CD4-positive, alpha-beta memory T cell (primary cell): ENCODE data around the gene ASPN. TPM values are rescaled to one million over a fixed set of nuclear protein-coding genes. Genes with fewer than 3 reads are reported as not detected.

ENCODE experiments used
- CTCF ChIA-PET: fragments of 350-600 bp; sonication (Branson Sonifier 250); formaldehyde crosslinking; loops from one replicate; lab custom pipeline; 2021; ENCODE audit warnings: inconsistent platforms; ENCODE audit not compliant: partially characterized antibody; lab: Charles Lee
- POLR2A ChIA-PET: fragments of 350-600 bp; sonication (Branson Sonifier 250); formaldehyde crosslinking; loops from one replicate; lab custom pipeline; 2021; ENCODE audit not compliant: partially characterized antibody; lab: Charles Lee
- DNase-seq, 5 donors: peaks; one replicate each; pipeline versions ENCODE4 v3.0.0 to v3.0.0-alpha.2; 2020 to 2022; ENCODE audit warnings: mixed read lengths in 1 of 5
- H3K27ac ChIP-seq: one replicate; pipeline ENCODE4 v1.7.0; 2013; ENCODE audit warnings: low read depth, low read length
- H3K27me3 ChIP-seq: 2 replicates; pipeline ENCODE4 v1.7.0; 2013; ENCODE audit warnings: mild to moderate bottlenecking, low read length, moderate library complexity; ENCODE audit not compliant: insufficient read depth
- H3K36me3 ChIP-seq: 2 replicates; pipeline ENCODE4 v1.7.0; 2013; ENCODE audit warnings: mild to moderate bottlenecking, low read length, moderate library complexity; ENCODE audit not compliant: insufficient read depth
- H3K4me1 ChIP-seq: 2 replicates; pipeline ENCODE4 v1.7.0; 2013; ENCODE audit warnings: mild to moderate bottlenecking, low read length, moderate library complexity; ENCODE audit not compliant: insufficient read depth
- H3K4me3 ChIP-seq, 2 donors: one replicate each; pipeline ENCODE4 v1.7.0; 2013; ENCODE audit warnings: low read length in 2 of 2, mild to moderate bottlenecking in 1 of 2
- H3K9me3 ChIP-seq, 2 donors: one replicate each; pipeline ENCODE4 v1.7.0; 2013; ENCODE audit warnings: low read length in 2 of 2, control low read depth in 1 of 2; ENCODE audit not compliant: control insufficient read depth in 1 of 2
- H3K27ac Mint-ChIP-seq, 7 donors: one replicate each; pipeline ENCODE4 v1.8.0; 2020 to 2021; ENCODE audit warnings: mixed read lengths in 7 of 7, mild to moderate bottlenecking in 6 of 7, inconsistent platforms in 3 of 7, moderate library complexity in 3 of 7
- H3K27me3 Mint-ChIP-seq, 2 donors: one replicate each; pipeline ENCODE4 v1.8.0; 2020 to 2021; ENCODE audit warnings: mixed read lengths in 2 of 2
- H3K36me3 Mint-ChIP-seq, 2 donors: one replicate each; pipeline ENCODE4 v1.8.0; 2020 to 2021; ENCODE audit warnings: mixed read lengths in 2 of 2, inconsistent platforms in 1 of 2, mild to moderate bottlenecking in 1 of 2
- H3K4me1 Mint-ChIP-seq, 4 donors: one replicate each; pipeline ENCODE4 v1.8.0; 2020 to 2021; ENCODE audit warnings: mixed read lengths in 4 of 4, mild to moderate bottlenecking in 1 of 4
- H3K4me3 Mint-ChIP-seq, 8 donors: one replicate each; pipeline ENCODE4 v1.8.0; 2020 to 2021; ENCODE audit warnings: mixed read lengths in 8 of 8, mild to moderate bottlenecking in 7 of 8, moderate library complexity in 6 of 8, inconsistent platforms in 3 of 8
- H3K9me3 Mint-ChIP-seq, 8 donors: one replicate each; pipeline ENCODE4 v1.8.0; 2020 to 2021; ENCODE audit warnings: mixed read lengths in 8 of 8, mild to moderate bottlenecking in 5 of 8, inconsistent platforms in 3 of 8, moderate library complexity in 1 of 8
- intact Hi-C: fragments of 100-400 bp; cut with micrococcal nuclease; formaldehyde crosslinking; loops from one replicate; pipeline ENCODE4 v1.15.1; 2023
- polyA plus RNA-seq, 2 donors: library from polyadenylated mRNA; unstranded; fragments of 300-500 nt; fragmentation: Illumina TruSeq; gene quantifications; one replicate each; pipeline ENCODE4 v1.2.3, GENCODE V29; 2021
- total RNA-seq, 2 experiments: library from RNA; stranded (reverse); gene quantifications; one replicate each; pipeline ENCODE4 v1.2.3, GENCODE V29; 2021

The ASPN gene
- total and polyA plus RNA-seq, 4 experiments from 2014 or later: not detected

- intact Hi-C loops: no loop called here
- H3K4me3 Mint-ChIP-seq: no peak overlapping the region
- Histone ChIP-seq H3K27ac (no peak overlapping the region), H3K4me3 (no peak overlapping the region), H3K27me3 (no peaks in the 10 kb centered on the region), H3K4me1 (no peaks in the 10 kb centered on the region), H3K36me3 (no peaks in the 10 kb centered on the region), H3K9me3 (no peaks in the 10 kb centered on the region)
- no peaks in the 10 kb centered on the region for H3K36me3 Mint-ChIP-seq
- no peak overlapping the region for H3K27ac Mint-ChIP-seq
- no peaks in the 10 kb centered on the region for H3K27me3 Mint-ChIP-seq
- H3K4me1 Mint-ChIP-seq: no peaks in the 10 kb centered on the region
- POLR2A ChIA-PET: no interaction called here
- H3K9me3 Mint-ChIP-seq: no peaks in the 10 kb centered on the region
- CTCF ChIA-PET: no interaction called here
- DNase-seq: no peak
Observed at GRCh38 chr9:92494856-92495255, 12.6 kb upstream of the ASPN start.

- H3K9me3 Mint-ChIP-seq: no peaks in the 10 kb centered on the region
- H3K4me1 Mint-ChIP-seq: no peaks in the 10 kb centered on the region
- Histone ChIP-seq H3K27ac (no peak overlapping the region), H3K36me3 (no peaks in the 10 kb centered on the region), H3K27me3 (no peaks in the 10 kb centered on the region), H3K4me3 (no peak overlapping the region), H3K9me3 (no peaks in the 10 kb centered on the region), H3K4me1 (no peaks in the 10 kb centered on the region)
- POLR2A ChIA-PET: no interaction called here
- intact Hi-C loops: no loop called here
- H3K36me3 Mint-ChIP-seq: no peaks in the 10 kb centered on the region
- H3K27me3 Mint-ChIP-seq: no peaks in the 10 kb centered on the region
- no peak overlapping the region for H3K27ac Mint-ChIP-seq
- DNase-seq: no peak
- CTCF ChIA-PET: no interaction called here
- H3K4me3 Mint-ChIP-seq: no peak overlapping the region
Observed at GRCh38 chr9:92493749-92494387, 11.6 kb upstream of the ASPN start.

DNA sequence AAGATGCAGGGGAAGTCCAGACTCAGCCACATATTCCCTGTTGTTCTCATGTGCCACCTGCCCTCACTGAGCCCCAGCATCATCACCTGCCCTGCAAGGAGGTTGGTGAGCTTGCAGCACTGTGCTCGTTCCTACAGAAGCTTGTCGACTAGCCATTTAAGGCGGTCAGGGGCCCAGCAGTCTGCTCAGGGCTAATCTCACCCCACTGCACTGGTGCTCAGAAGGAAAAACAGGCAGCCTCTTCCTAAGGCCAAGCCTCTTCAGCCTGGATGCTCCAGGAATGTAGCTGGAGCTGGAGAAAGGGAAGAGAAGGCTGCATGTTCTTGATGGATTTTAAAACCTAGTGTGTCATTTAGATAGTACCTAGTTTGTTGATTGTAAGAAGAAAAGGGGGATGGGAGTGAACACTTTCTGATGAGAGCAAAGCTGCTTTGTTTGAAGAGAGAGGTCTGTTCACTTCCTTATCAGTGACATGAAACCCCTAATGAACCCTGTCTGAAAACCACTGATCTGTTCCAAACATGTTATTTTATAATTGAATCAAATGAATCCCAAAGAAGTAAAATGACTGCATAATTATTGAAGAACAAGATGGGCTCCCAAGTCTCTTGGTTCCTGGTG, 10.6 kb upstream of the ASPN start:
- no peaks in the 10 kb centered on the region for H3K36me3 Mint-ChIP-seq
- intact Hi-C loops: no loop called here

GRCh38 chr9:92488681-92489550, 6.6 kb upstream of the ASPN start:
- H3K27ac Mint-ChIP-seq: no peak overlapping the region
- intact Hi-C loops: no loop called here
- POLR2A ChIA-PET: no interaction called here

More for the DNA sequence above, 10.6 kb upstream of the ASPN start:
- H3K27me3 Mint-ChIP-seq: no peaks in the 10 kb centered on the region
- ChIA-PET CTCF (no interaction called here), POLR2A (no interaction called here)
- H3K4me1 ChIP-seq: no peaks in the 10 kb centered on the region
- H3K27me3 ChIP-seq: no peaks in the 10 kb centered on the region
- no peak overlapping the region for H3K27ac Mint-ChIP-seq
- H3K9me3 Mint-ChIP-seq: no peaks in the 10 kb centered on the region
- no peak overlapping the region for H3K4me3 Mint-ChIP-seq
- H3K27ac ChIP-seq: no peak overlapping the region
- no peaks in the 10 kb centered on the region for H3K9me3 ChIP-seq
- no peaks in the 10 kb centered on the region for H3K36me3 ChIP-seq
- DNase-seq: no peak
- H3K4me1 Mint-ChIP-seq: no peaks in the 10 kb centered on the region
- no peak overlapping the region for H3K4me3 ChIP-seq

GRCh38 chr9:92486371-92486770, 4.1 kb upstream of the ASPN start:
- POLR2A ChIA-PET: no interaction called here
- no peaks in the 10 kb centered on the region for H3K27me3 Mint-ChIP-seq
- no peak overlapping the region for H3K27ac ChIP-seq
- no peaks in the 10 kb centered on the region for H3K27me3 ChIP-seq
- CTCF ChIA-PET: no interaction called here
- no peaks in the 10 kb centered on the region for H3K36me3 Mint-ChIP-seq
- H3K27ac Mint-ChIP-seq: no peak overlapping the region
- no peaks in the 10 kb centered on the region for H3K4me1 Mint-ChIP-seq
- no peaks in the 10 kb centered on the region for H3K9me3 Mint-ChIP-seq
- H3K4me3 ChIP-seq: no peak overlapping the region
- no peaks in the 10 kb centered on the region for H3K36me3 ChIP-seq
- intact Hi-C loops: no loop called here
- no peaks in the 10 kb centered on the region for H3K9me3 ChIP-seq
- no peak for DNase-seq
- no peak overlapping the region for H3K4me3 Mint-ChIP-seq
- H3K4me1 ChIP-seq: no peaks in the 10 kb centered on the region

More at GRCh38 chr9:92488681-92489550, 6.6 kb upstream of the ASPN start:
- no peaks in the 10 kb centered on the region for H3K36me3 Mint-ChIP-seq
- no peak overlapping the region for H3K4me3 Mint-ChIP-seq
- no peaks in the 10 kb centered on the region for H3K36me3 ChIP-seq
- no peaks in the 10 kb centered on the region for H3K9me3 Mint-ChIP-seq
- H3K9me3 ChIP-seq: no peaks in the 10 kb centered on the region
- DNase-seq: no peak
- no peaks in the 10 kb centered on the region for H3K4me1 ChIP-seq
- no peak overlapping the region for H3K4me3 ChIP-seq
- H3K27me3 ChIP-seq: no peaks in the 10 kb centered on the region
- H3K4me1 Mint-ChIP-seq: no peaks in the 10 kb centered on the region
- H3K27me3 Mint-ChIP-seq: no peaks in the 10 kb centered on the region
- H3K27ac ChIP-seq: no peak overlapping the region
- CTCF ChIA-PET: no interaction called here

- Histone ChIP-seq H3K4me1 (no peaks in the 10 kb centered on the region), H3K27me3 (no peaks in the 10 kb centered on the region), H3K36me3 (no peaks in the 10 kb centered on the region), H3K27ac (no peak overlapping the region), H3K9me3 (no peaks in the 10 kb centered on the region), H3K4me3 (no peak overlapping the region)
- no peaks in the 10 kb centered on the region for H3K27me3 Mint-ChIP-seq
- H3K4me1 Mint-ChIP-seq: peaks cover 0 to 3% (median 1%) of the 10 kb centered on the region in 4 donors
- no peak overlapping the region for H3K4me3 Mint-ChIP-seq
- no peaks in the 10 kb centered on the region for H3K36me3 Mint-ChIP-seq
- intact Hi-C loops: no loop called here
- H3K9me3 Mint-ChIP-seq: no peaks in the 10 kb centered on the region
- POLR2A ChIA-PET: no interaction called here
- no peak for DNase-seq
- CTCF ChIA-PET: no interaction called here
- H3K27ac Mint-ChIP-seq: no peak overlapping the region
Observed at GRCh38 chr9:92484563-92484962, 2.3 kb upstream of the ASPN start.
